IPS-NIHi7 (cell line): ENCODE data around the gene PRDM12.

Source experiments
- DNase-seq: peaks from one replicate; pipeline ENCODE4 v3.0.0; 2012; ENCODE audit warnings: mixed read lengths; ENCODE audit errors: extremely low spot score

Gene PRDM12

GRCh38 chr9:130689572-130689936 lies 25.2 kb downstream of the PRDM12 start:
- DNase-seq = peak; percentile 5

DNA sequence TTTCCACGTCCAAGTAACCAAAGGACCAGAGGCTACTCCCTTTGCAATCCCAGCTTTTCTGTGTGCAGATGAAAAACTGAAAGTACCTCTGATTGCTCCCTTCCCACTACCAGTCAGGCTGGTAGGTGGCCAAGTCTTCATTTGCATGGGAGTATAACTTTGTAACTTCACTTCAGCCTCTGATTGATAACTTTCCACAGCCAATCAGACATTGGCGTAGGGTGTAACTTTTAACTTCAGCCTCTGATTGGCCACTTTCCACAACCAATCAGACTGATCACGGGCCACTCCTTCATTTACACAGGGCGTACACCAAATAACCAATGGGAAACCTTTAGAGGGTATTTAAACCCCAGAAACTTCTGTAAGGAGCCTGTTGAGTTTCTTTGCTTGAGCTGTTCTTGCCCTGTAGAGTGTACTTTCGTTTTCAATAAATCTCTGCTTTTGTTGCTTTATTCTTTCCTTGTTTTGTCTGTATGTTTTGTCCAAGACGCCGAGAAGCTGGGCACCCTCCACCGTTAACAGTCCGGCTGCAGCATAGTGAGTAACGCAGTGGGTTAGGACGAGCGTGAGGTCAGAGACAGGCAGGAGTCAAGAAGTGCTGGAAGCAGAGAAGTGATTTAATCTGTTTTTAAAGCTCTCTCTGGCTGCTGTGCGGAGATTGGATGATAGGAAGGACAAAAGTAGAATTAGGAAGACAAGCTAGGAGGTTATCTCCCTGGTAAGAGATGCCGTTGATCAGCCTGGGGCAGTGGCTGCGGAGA lies 25.7 kb downstream of the PRDM12 start:
- DNase-seq = peak; percentile 59

DNA sequence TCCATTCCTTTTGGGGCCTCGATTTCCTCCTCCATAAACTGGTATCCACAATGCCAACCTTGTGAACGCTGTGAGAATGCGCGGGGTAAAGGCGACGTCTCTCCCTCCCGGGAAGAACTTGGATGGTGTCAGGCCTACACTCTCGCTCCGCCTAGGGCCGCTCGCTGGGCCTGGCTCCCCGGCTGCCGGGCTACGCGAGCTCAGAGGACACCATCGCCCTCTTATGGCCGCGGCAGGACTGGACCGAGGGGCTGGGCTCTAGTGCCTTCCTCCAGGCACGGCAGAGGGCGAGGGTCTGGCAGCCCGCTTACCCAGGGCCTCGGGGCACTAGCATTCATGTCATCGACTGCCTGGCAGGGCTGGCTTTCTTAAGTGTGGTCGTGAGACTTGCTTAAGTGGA lies 27.9 kb downstream of the PRDM12 start:
- peak; percentile 92 for DNase-seq

DNA sequence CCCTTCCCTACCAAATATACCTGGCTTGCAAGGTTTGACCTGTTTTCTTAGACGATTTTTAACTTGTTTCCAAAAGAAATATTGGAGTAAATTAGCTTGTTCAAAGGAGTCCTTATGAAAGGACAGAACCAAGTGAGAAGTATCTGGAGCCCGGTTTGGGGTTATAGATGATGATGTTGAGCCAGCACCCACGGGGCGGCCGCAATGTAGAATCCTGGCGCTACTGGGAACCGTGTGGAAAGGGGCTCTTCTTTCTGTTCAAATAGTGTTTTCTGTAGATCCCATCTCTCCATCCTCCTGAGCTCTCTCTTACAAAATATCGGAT lies 28.7 kb downstream of the PRDM12 start:
- DNase-seq = no peak

DNA sequence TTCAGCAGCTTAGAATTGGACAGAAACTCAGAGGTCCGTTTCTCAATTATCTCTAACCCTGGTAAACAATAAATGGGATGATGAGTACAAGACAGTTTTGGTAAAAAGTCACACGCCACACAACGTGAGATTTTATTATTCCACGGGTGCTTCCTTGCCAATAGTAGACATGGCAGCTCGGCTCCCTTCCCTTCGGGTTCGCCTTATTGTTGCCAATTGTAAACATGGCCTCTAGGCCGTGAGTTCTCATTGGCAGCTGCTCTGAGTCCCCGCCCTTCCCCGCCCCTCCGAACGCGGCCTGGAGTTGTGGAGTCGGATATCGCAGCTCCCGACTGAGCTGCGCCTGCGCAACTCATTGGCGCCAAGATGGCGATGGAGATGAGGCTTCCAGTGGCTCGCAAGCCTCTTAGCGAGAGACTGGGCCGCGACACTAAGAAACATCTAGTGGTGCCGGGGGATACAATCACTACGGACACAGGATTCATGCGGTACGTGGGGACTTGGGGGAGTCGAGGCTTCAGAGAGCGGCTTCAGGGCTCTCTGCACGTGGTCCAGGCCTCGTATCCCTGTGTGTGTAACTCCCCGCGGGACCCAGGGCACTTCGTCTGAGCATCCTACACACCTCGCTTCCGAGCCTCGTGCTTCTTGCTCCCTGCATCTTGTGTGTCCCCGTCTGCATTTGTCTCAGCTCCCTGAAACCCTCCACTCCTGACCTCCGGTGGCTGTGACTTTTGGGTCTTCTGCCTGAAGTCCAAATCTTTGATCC lies 29.2 kb downstream of the PRDM12 start, which contains the start of gene EXOSC2:
TSS of gene EXOSC2 (plus strand) at position 355 of the 766 bp plus-strand sequence. CDS start at position 367, 12 bp downstream.
- DNase-seq = peak; percentile 97

GRCh38 chr9:130694205-130694604 lies 29.8 kb downstream of the PRDM12 start:
- DNase-seq = no peak

- DNase-seq = no peak
Measured at GRCh38 chr9:130696139-130696650, 31.8 kb downstream of the PRDM12 start.

- DNase-seq = no peak
Measured at GRCh38 chr9:130696996-130697395, 32.6 kb downstream of the PRDM12 start.

DNA sequence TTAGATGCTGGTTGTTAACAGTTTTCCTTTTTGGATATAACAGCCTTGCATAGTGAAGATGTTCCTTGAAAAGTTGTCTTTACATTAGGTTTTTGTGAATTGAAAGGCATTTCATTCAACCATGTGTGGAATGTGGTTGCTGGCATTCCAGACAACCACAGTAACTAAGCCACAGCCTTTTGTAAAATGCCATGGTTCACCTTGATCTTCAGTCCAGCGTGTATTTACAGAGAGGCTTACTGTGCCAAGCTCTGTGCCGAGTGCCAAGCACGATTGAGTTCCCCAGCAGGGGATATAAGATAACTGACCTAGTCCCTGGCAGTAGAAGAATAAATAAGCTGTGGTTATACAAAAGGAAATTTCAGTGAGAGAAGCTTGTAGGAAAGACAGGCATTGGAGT lies 34.1 kb downstream of the PRDM12 start:
- DNase-seq = no peak

DNA sequence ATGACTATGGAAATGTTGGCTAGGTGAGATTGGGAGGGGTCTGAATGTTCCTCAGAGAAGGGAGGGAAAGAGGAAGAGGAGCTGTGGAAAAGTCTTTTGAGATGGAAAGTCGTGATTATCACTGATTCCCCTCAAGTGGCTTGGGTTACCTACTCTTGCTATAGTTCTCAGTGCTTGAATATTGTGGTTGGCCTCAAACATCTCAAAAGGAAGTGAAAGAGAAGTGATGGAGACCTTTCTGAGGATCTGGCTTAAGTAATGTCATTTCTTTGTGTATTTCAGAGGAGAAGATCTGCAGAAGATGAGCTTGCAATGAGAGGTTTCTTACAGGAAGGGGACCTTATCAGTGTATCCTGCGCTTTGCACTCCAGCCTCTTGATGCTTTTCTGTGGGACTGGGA lies 34.7 kb downstream of the PRDM12 start:
- no peak for DNase-seq

GRCh38 chr9:130701059-130702022 lies 36.9 kb downstream of the PRDM12 start:
- DNase-seq = peak; percentile 76

- no peak for DNase-seq
Measured at GRCh38 chr9:130703501-130703900, 39.1 kb downstream of the PRDM12 start.

GRCh38 chr9:130707225-130707976 lies 43.0 kb downstream of the PRDM12 start:
- DNase-seq = no peak

DNA sequence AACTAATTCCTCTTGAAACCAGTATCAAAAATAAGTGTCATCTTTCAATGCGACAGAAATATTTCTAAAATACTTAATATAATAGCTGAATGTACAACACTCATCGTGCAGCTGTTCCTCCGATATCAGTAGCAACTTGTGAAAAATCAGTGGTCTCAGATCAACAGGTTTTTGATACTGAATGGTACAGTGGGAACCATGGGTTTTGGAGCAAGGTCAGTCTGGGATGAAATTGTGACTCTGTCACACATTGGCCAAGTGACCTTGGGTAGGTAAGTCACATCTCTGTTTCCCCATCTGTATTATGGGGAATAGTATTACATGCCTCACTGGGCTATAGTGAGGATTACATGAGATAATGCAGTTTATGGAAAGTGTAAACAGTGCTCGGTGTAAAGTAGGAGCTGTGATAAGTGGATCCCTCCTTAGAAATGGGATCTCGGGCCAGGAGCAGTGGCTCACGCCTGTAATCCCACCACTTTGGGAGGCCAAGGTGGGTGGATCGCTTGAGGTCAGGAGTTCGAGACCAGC lies 46.5 kb downstream of the PRDM12 start:
- no peak for DNase-seq

DNA sequence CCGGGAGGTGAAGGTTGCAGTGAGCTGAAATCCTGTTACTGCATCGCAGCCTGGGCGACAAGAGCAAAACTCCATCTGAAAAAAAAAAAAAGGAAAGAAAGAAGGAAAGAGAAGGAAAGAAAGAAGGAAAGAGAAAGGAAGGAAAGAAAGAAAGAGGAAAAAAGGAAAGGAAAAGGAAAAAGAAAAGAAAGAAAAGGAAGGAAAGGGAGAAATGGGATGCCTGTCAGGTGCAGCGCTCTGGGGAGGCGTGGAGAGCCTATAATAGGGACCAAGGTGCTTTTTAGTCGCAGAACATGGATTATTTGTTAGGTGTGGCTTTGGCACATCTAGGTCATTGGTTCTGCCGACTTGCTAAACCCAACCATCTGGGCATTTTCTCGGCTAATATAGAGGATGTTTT lies 47.1 kb downstream of the PRDM12 start:
- DNase-seq = no peak

DNA sequence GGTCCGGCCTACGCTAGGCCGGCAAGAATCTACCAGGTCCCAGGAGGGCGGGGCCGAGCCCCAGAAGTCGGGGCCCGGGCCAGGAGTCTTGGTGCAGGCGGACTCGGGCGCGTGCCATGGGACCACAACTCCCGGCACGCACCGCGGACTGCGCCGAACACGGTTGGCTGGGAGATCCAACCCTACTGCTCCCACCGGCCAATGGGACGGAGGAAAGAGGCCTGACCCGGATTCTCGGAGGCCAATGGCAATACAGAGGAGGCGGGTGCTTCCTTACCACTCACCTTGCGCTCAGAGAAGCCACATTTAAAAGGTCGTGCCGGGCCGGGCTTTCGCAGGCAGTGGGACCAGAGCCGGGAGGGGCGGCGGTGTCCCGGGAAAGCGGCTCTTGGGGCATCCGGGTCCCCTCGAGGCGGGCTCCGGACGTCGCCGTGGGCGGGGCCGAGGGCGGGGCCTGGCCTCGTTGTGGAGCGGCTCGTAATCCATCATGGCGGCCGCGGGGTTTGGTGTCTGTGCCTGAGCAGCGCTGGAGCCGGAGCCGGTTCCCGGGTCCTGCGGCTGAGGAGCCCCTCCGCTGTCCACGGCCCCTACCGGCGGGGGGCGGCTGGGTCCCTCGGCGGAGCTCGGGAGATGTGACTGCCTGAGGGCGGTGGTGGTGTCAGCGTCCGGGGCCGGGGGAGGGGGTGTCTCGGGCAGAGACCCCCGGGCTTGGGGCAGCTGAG lies 48.3 kb downstream of the PRDM12 start:
- peak; percentile 98 for DNase-seq

DNA sequence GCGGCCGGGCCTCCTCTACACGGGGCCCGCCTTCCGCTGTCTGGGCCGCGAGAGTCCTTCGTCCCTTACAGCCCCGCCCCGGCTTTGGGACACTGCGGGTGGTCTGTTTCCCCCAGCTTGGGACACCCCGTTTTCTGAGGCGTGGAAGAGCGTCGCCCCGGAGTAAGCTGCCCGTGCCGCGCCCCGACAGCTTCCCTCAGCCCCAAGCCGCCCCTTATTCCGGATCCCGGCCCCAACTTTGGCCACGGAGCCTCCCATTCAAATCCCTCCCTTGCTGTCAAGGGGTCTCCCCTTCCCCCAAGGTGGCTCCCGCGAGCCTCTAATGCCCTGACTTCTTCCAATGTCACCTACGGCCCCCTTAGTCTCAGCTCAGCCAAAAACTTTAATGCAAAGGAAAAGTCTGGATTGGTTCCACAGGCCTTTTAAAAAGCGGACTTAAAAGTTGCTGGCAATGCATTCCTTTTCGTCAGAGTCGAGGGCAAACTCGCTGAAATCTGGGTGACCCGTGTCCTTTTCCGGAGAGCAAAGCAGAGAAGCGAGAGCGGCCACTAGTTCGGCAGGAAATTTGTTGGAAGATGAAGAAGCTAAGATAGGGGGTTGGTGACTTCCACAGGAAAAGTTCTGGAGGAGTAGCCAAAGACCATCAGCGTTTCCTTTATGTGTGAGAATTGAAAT lies 49.0 kb downstream of the PRDM12 start:
- no peak for DNase-seq

DNA sequence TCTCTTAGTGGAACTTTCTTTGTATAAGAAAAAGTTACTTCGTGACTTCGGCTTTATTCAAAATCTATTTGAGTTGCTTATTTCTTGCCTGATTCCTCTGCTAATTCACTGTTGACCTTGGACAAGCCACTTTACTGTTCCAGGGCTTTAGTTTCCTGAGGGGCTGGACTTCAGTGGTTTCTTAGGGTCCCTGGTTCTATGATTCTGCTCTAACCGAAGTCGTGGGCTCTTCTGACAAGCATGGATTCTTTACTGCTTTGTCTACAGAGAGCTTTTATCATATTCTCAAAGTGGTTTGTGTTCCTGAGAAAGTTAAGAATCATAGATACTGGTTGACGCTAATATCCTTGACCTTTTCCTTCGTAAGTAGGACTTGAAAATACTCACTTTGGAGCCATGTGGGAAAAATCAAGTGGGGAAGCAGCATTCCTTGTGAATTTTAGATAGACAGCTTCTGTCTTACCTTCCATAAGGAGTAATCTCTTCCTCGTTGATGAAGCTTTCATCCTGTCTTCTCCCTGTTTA lies 50.3 kb downstream of the PRDM12 start:
- no peak for DNase-seq

- DNase-seq = no peak
Measured at GRCh38 chr9:130715270-130715669, 50.9 kb downstream of the PRDM12 start.
